Activated T-helper 9 cell treated with anti-CD3 and anti-CD28 coated beads, Interleukin-2, amount 50 U/mL, for 16 hours (primary cell): ENCODE results near the gene NRXN3.

Experiments
- DNase-seq: peaks from one replicate; pipeline ENCODE4 v3.0.0-alpha.2; 2020; ENCODE audit warnings: low read depth

The NRXN3 gene

GRCh38 chr14:79137045-79137430 lies 966.9 kb downstream of the NRXN3 start:
- DNase-seq: no peak

- DNase-seq: no peak
These were observed 967.7 kb downstream of the NRXN3 start for GRCh38 chr14:79137836-79138235.

GRCh38 chr14:79144896-79145295 lies 974.7 kb downstream of the NRXN3 start:
- DNase-seq: no peak

- DNase-seq: no peak
These were observed 980.1 kb downstream of the NRXN3 start for GRCh38 chr14:79150226-79150625.

- DNase-seq: no peak
These were observed 987.2 kb downstream of the NRXN3 start for GRCh38 chr14:79157369-79157768.

GRCh38 chr14:79161571-79161970 lies 991.4 kb downstream of the NRXN3 start:
- DNase-seq: no peak

- no peak for DNase-seq
These were observed 992.7 kb downstream of the NRXN3 start for GRCh38 chr14:79162833-79163232.

GRCh38 chr14:79165471-79166090 lies 995.4 kb downstream of the NRXN3 start:
- no peak for DNase-seq

GRCh38 chr14:79166171-79166570 lies 996.0 kb downstream of the NRXN3 start:
- DNase-seq: no peak

GRCh38 chr14:79167957-79168356 lies 997.8 kb downstream of the NRXN3 start:
- DNase-seq: no peak

- DNase-seq: no peak
These were observed 1005.5 kb downstream of the NRXN3 start for GRCh38 chr14:79175671-79176070.

GRCh38 chr14:79177106-79177505 lies 1006.9 kb downstream of the NRXN3 start:
- DNase-seq: no peak

GRCh38 chr14:79178719-79179118 lies 1008.5 kb downstream of the NRXN3 start:
- no peak for DNase-seq

- DNase-seq: no peak
These were observed 1009.8 kb downstream of the NRXN3 start for GRCh38 chr14:79179985-79180384.

- no peak for DNase-seq
These were observed 1010.5 kb downstream of the NRXN3 start for GRCh38 chr14:79180656-79181055.

- DNase-seq: no peak
These were observed 1016.4 kb downstream of the NRXN3 start for GRCh38 chr14:79186523-79186922.

GRCh38 chr14:79193689-79194477 lies 1023.7 kb downstream of the NRXN3 start:
- DNase-seq: no peak

- no peak for DNase-seq
These were observed 1026.0 kb downstream of the NRXN3 start for GRCh38 chr14:79196216-79196615.

GRCh38 chr14:79197516-79197915 lies 1027.3 kb downstream of the NRXN3 start:
- no peak for DNase-seq

GRCh38 chr14:79199217-79199616 lies 1029.0 kb downstream of the NRXN3 start:
- no peak for DNase-seq

- no peak for DNase-seq
These were observed 1031.5 kb downstream of the NRXN3 start for GRCh38 chr14:79201564-79202207.

- DNase-seq: no peak
These were observed 1034.4 kb downstream of the NRXN3 start for GRCh38 chr14:79204591-79204990.

GRCh38 chr14:79209418-79209817 lies 1039.2 kb downstream of the NRXN3 start:
- DNase-seq: no peak
